SK-N-SH treated with all-trans-retinoic acid at 6 μM for 48 hours (cell line): ENCODE results near the gene ALG14.

Source experiments
- ARNTL ChIP-seq: fragments of 450-650 bp; formaldehyde crosslinking; IDR thresholded peaks from 2 replicates; pipeline ENCODE4 v1.5.0; 2020; ENCODE audit warnings: low read depth, mild to moderate bottlenecking, moderate library complexity, borderline replicate concordance
- BACH2 ChIP-seq: fragments of 250-450 bp; sonication (Bioruptor Pico); IDR thresholded peaks from 2 replicates; pipeline ENCODE4 v1.9.0; 2021; ENCODE audit warnings: mild to moderate bottlenecking, borderline replicate concordance
- GLIS3 ChIP-seq: fragments of 250-450 bp; sonication (Bioruptor Pico); IDR thresholded peaks from 2 replicates; pipeline ENCODE4 v1.5.0; 2020; ENCODE audit warnings: mild to moderate bottlenecking, moderate library complexity
- OSR1 ChIP-seq: fragments of 250-450 bp; sonication (Bioruptor Pico); IDR thresholded peaks from 2 replicates; pipeline ENCODE4 v1.8.0; 2022; ENCODE audit warnings: moderate library complexity, mild to moderate bottlenecking, inconsistent platforms
- PPARA ChIP-seq: fragments of 250-450 bp; sonication (Bioruptor Pico); IDR thresholded peaks from 2 replicates; pipeline ENCODE4 v1.5.0; 2020; ENCODE audit warnings: mild to moderate bottlenecking, borderline replicate concordance
- RARB ChIP-seq: fragments of 250-450 bp; sonication (Bioruptor Pico); IDR thresholded peaks from 2 replicates; pipeline ENCODE4 v1.8.0; 2021; ENCODE audit warnings: mild to moderate bottlenecking, moderate library complexity
- TOX ChIP-seq: fragments of 250-450 bp; sonication (Bioruptor Pico); IDR thresholded peaks from 2 replicates; pipeline ENCODE4 v1.8.0; 2021; ENCODE audit warnings: mild to moderate bottlenecking, moderate library complexity, borderline replicate concordance
- ZFP3 ChIP-seq: fragments of 250-450 bp; sonication (Bioruptor Pico); IDR thresholded peaks from 2 replicates; pipeline ENCODE4 v1.5.0; 2020; ENCODE audit warnings: mild to moderate bottlenecking, moderate library complexity
- ZFP30 ChIP-seq: fragments of 450-650 bp; formaldehyde crosslinking; IDR thresholded peaks from 2 replicates; pipeline ENCODE4 v1.5.0; 2022; ENCODE audit warnings: mild to moderate bottlenecking, moderate library complexity
- ZNF8 ChIP-seq: fragments of 450-650 bp; formaldehyde crosslinking; IDR thresholded peaks from 2 replicates; pipeline ENCODE4 v1.5.0; 2020; ENCODE audit warnings: mild to moderate bottlenecking, moderate library complexity
- TF ChIP-seq, protein P1 (sequence below): fragments of 250-450 bp; sonication (Bioruptor Pico); IDR thresholded peaks from 2 replicates; pipeline ENCODE4 v1.8.0; 2020; ENCODE audit warnings: mild to moderate bottlenecking, moderate library complexity, borderline replicate concordance
- TF ChIP-seq, protein P2 (sequence below): fragments of 250-450 bp; sonication (Bioruptor Pico); IDR thresholded peaks from 2 replicates; pipeline ENCODE4 v1.5.0; 2020; ENCODE audit warnings: mild to moderate bottlenecking, moderate library complexity

DNA sequence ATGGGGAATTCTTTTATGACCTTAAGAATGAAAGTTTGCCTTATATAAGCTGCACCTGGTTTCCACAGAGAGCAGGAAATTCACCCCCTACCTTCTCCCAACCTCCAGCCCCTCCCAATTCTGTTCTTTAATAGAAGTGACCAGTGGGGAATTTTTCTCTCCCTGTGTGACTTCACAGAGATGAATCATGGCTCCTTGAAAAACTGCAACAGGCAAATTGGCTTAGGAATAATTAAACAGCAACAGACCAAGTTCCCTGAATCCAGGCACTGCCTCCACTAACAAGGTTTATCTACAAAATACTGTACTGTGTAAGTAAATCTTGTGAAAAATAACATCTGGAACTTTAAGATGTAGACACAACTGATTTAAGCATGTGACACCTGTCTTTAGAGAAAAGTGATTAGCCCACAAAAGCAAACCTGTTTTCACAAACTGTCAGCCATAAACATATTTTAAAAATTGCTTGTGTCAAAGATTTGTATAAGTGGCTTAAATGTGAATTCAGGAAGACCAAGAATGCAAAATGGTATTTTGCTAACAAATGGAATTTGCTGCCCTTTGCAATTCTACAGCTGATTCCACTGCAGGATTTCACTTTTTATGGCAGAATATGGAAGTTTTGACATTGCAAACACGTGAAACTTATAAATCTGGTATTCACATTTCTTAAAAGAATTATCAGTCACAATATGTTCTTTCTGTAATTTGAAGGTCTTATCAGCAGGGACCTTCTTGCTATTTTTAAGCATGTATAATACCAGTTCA, 54.0 kb downstream of the ALG14 start:
- TF ChIP-seq ZFP3 (no peak), TOX (CRISPR knock-in tag) (no peak), BACH2 (no peak), GLIS3 (no peak), RARB (no peak), ARNTL (no peak), PPARA (CRISPR knock-in tag) (no peak), ZNF8 (CRISPR knock-in tag) (no peak), ZFP30 (CRISPR knock-in tag) (no peak), OSR1 (CRISPR knock-in tag) (no peak)
- TF ChIP-seq, protein P1, sequence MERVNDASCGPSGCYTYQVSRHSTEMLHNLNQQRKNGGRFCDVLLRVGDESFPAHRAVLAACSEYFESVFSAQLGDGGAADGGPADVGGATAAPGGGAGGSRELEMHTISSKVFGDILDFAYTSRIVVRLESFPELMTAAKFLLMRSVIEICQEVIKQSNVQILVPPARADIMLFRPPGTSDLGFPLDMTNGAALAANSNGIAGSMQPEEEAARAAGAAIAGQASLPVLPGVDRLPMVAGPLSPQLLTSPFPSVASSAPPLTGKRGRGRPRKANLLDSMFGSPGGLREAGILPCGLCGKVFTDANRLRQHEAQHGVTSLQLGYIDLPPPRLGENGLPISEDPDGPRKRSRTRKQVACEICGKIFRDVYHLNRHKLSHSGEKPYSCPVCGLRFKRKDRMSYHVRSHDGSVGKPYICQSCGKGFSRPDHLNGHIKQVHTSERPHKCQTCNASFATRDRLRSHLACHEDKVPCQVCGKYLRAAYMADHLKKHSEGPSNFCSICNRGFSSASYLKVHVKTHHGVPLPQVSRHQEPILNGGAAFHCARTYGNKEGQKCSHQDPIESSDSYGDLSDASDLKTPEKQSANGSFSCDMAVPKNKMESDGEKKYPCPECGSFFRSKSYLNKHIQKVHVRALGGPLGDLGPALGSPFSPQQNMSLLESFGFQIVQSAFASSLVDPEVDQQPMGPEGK = no peak
- TF ChIP-seq, protein P2, sequence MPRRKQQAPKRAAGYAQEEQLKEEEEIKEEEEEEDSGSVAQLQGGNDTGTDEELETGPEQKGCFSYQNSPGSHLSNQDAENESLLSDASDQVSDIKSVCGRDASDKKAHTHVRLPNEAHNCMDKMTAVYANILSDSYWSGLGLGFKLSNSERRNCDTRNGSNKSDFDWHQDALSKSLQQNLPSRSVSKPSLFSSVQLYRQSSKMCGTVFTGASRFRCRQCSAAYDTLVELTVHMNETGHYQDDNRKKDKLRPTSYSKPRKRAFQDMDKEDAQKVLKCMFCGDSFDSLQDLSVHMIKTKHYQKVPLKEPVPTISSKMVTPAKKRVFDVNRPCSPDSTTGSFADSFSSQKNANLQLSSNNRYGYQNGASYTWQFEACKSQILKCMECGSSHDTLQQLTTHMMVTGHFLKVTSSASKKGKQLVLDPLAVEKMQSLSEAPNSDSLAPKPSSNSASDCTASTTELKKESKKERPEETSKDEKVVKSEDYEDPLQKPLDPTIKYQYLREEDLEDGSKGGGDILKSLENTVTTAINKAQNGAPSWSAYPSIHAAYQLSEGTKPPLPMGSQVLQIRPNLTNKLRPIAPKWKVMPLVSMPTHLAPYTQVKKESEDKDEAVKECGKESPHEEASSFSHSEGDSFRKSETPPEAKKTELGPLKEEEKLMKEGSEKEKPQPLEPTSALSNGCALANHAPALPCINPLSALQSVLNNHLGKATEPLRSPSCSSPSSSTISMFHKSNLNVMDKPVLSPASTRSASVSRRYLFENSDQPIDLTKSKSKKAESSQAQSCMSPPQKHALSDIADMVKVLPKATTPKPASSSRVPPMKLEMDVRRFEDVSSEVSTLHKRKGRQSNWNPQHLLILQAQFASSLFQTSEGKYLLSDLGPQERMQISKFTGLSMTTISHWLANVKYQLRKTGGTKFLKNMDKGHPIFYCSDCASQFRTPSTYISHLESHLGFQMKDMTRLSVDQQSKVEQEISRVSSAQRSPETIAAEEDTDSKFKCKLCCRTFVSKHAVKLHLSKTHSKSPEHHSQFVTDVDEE (CRISPR knock-in tag) = no peak
